Adrenal gland (tissue), 12 donors: ENCODE results near the gene WDR19. TPM values are rescaled to one million over a fixed set of nuclear protein-coding genes. Genes with fewer than 3 reads are reported as not detected.

Experiments used
- DNase-seq, 7 donors: peaks; one replicate each; pipeline ENCODE4 v3.0.0-alpha.2; 2019 to 2020
- H3K27ac ChIP-seq, 5 donors: fragments of 200-600 bp; sonication (generic) in 4 of 5; 1 replicate in 3 of 5; 2 replicates in 2 of 5; pipeline versions ENCODE4 v1.5.1 to v1.8.0; 2016 to 2020; ENCODE audit warnings: mild to moderate bottlenecking in 1 of 5
- H3K27me3 ChIP-seq: fragments of 200-600 bp; 2 replicates; pipeline ENCODE4 v1.8.0; 2021
- H3K36me3 ChIP-seq, 2 donors: fragments of 200-600 bp; replicated peaks in 1 of 2; 1 replicate in 1 of 2; 2 replicates in 1 of 2; pipeline versions ENCODE4 v1.5.1 to v1.8.0; 2018 to 2022
- H3K4me1 ChIP-seq, 2 donors: fragments of 200-600 bp; replicated peaks in 1 of 2; 1 replicate in 1 of 2; 2 replicates in 1 of 2; pipeline versions ENCODE4 v1.5.1 to v1.8.0; 2018 to 2021
- H3K4me3 ChIP-seq, 4 donors: fragments of 200-600 bp; sonication (generic) in 3 of 4; one replicate each; pipeline ENCODE4 v1.5.1; 2016 to 2018
- H3K9me3 ChIP-seq, 3 donors: fragments of 200-600 bp; sonication (generic) in 1 of 3; replicated peaks in 1 of 3; 1 replicate in 2 of 3; 2 replicates in 1 of 3; pipeline versions ENCODE4 v1.5.1 to v1.8.0; 2016 to 2021
- CTCF ChIP-seq, 6 experiments: fragments of 450-650 bp in 4 of 6; fragments of 200-600 bp in 2 of 6; sonication (generic) in 1 of 6; IDR thresholded peaks; 1 replicate in 5 of 6; 2 replicates in 1 of 6; pipeline versions ENCODE4 v1.5.1 to v1.8.0; 2016 to 2021; ENCODE audit warnings: antibody characterized with exemption in 6 of 6, mild to moderate bottlenecking in 2 of 6, moderate library complexity in 1 of 6
- POLR2A ChIP-seq, 2 donors: fragments of 450-650 bp; IDR thresholded peaks; one replicate each; pipeline ENCODE4 v1.6.1; 2017; ENCODE audit warnings: antibody characterized with exemption in 2 of 2, mild to moderate bottlenecking in 2 of 2, moderate library complexity in 1 of 2
- WGBS, 4 donors: extraction: QIAGEN DNeasy Blood & Tissue Kit in 2 of 4; methylation state at CpG; one replicate each; pipeline versions ENCODE4 v1.1.5 to v1.1.7; 2013 to 2017; 5-methylcytosine and 5-hydroxymethylcytosine counted together
- intact Hi-C, 2 donors: fragments of 100-400 bp; cut with DNase I; formaldehyde crosslinking; loops; one replicate each; pipeline versions ENCODE4 v1.14.1 to v1.15.0; 2022 to 2023
- polyA plus RNA-seq, 3 donors: library from polyadenylated mRNA; stranded (reverse); fragments of 200-250 nt in 2 of 3; fragments of 350-450 nt in 1 of 3; fragmentation: Illumina TruSeq in 1 of 3; extraction: RNeasy Lipid Tissue Mini Kit (QIAGEN cat#74804) in 1 of 3; gene quantifications; one replicate each; pipeline ENCODE4 v1.2.3, GENCODE V29; 2013 to 2014
- total RNA-seq, 9 donors: library from RNA; depleted of rRNA in 4 of 9; stranded (reverse); fragments of >200 nt in 4 of 9; fragments of 120-200 nt in 1 of 9; fragmentation: NEBNext Ultra II Directional in 1 of 9; extraction: Animal tissue kit (Norgen Biotek cat#: 25700) in 1 of 9; gene quantifications; one replicate each; pipeline versions ENCODE4 v1.1.0 to v1.2.4, GENCODE V29; 2013 to 2023
- donor health status: healthy with polysubstance abuse.
- donor health status: Bipolar disorder and iron deficiency.
- donor health status: DM: yes; HTN: yes; CAD: no.
- donor health status: DM: no; HTN: no; CAD: no.
- donor health status: DM: no; HTN: no; CAD: no.
- donor health status: DM: yes; HTN: yes; CAD: no.

The WDR19 gene
- total and polyA plus RNA-seq, 12 donors: 11.3 to 136 (median 42.6) TPM

GRCh38 chr4:39146211-39146610 is 36.1 kb upstream of the WDR19 start:
- H3K4me1 ChIP-seq: no peaks in the 10 kb centered on the region
- 71 to 82% (median 74%) methylated on average over 1 of the region's 1 CpG for WGBS, 4 donors
- no peak for DNase-seq
- no peaks in the 10 kb centered on the region for H3K27me3 ChIP-seq
- H3K4me3 ChIP-seq: no peak overlapping the region
- no peak for TF ChIP-seq POLR2A (IDR thresholded peaks at IDR 0.05)
- no peak for TF ChIP-seq CTCF (IDR thresholded peaks at IDR 0.05)
- no peak overlapping the region for H3K27ac ChIP-seq
- H3K36me3 ChIP-seq: no peaks in the 10 kb centered on the region
- no peaks in the 10 kb centered on the region for H3K9me3 ChIP-seq
- intact Hi-C loops: no loop called here

DNA sequence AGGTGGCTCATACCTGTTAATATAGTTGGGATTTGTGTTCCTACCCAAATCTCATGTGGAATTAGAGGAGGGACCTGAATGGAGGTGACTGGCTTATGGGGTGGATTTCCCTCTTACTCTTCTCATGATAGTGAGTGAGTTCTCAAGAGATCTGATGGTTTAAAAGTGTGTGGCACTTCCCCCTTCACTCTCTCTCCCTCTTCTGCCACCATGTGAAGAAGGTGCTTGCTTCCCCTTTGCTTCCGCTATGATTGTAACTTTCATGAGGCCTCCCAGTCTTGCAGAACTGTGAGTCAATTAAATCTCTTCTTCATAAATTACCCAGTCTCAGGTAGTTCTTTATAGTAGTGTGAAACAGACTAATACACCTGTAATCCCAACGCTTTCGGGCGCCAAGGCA is 28.3 kb upstream of the WDR19 start:
- H3K4me3 ChIP-seq: no peak overlapping the region
- H3K9me3 ChIP-seq: no peaks in the 10 kb centered on the region
- no peaks in the 10 kb centered on the region for H3K27me3 ChIP-seq
- H3K27ac ChIP-seq: no peak overlapping the region
- H3K4me1 ChIP-seq: no peaks in the 10 kb centered on the region
- intact Hi-C loops: no loop called here
- no peak for TF ChIP-seq POLR2A (IDR thresholded peaks at IDR 0.05)
- no peak for TF ChIP-seq CTCF (IDR thresholded peaks at IDR 0.05)
- WGBS, 4 donors: 83 to 96% (median 94%) methylated on average over 4 of the region's 4 CpGs
- DNase-seq: no peak
- H3K36me3 ChIP-seq: no peaks in the 10 kb centered on the region

GRCh38 chr4:39157520-39157919 is 24.8 kb upstream of the WDR19 start:
- H3K4me1 ChIP-seq: no peaks in the 10 kb centered on the region
- WGBS, 4 donors: 72 to 81% (median 76%) methylated on average over 2 of the region's 2 CpGs
- no peaks in the 10 kb centered on the region for H3K36me3 ChIP-seq
- H3K27ac ChIP-seq: no peak overlapping the region
- intact Hi-C loops: no loop called here
- TF ChIP-seq CTCF (IDR thresholded peaks at IDR 0.05) (no peak), POLR2A (IDR thresholded peaks at IDR 0.05) (no peak)
- H3K4me3 ChIP-seq: no peak overlapping the region
- H3K27me3 ChIP-seq: no peaks in the 10 kb centered on the region
- no peak for DNase-seq
- no peaks in the 10 kb centered on the region for H3K9me3 ChIP-seq

GRCh38 chr4:39166177-39166576 is 16.2 kb upstream of the WDR19 start:
- H3K9me3 ChIP-seq: no peaks in the 10 kb centered on the region
- no peaks in the 10 kb centered on the region for H3K4me1 ChIP-seq
- no peak overlapping the region for H3K27ac ChIP-seq
- no peaks in the 10 kb centered on the region for H3K36me3 ChIP-seq
- no peak for DNase-seq
- H3K4me3 ChIP-seq: no peak overlapping the region
- H3K27me3 ChIP-seq: no peaks in the 10 kb centered on the region
- intact Hi-C loops: no loop called here
- TF ChIP-seq POLR2A (IDR thresholded peaks at IDR 0.05) (no peak), CTCF (IDR thresholded peaks at IDR 0.05) (no peak)
- 50 to 62% (median 52%) methylated on average over 3 of the region's 3 CpGs for WGBS, 4 donors
